ENCODE data around the gene UMODL1.

UMODL1 gene

DNA sequence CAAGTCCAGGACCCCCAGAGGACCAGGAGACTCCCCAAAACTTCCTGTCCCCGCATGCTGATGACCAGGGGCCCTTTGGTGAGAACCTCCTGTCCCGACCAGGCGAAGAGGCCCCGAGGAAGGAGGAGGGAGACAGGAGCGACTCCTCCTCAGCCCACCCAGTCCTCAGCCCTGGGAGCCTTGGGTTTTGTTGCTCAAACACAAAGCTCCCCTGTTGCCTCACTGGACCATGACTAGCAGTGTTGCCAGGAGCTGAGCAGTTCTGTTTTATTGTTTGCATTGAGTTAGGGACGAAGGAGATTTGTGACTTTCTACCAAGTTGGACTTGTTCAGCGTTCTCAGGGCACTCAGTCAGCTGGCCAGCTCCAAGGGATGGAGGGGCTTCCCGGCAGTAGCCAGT, 10.0 kb downstream of the UMODL1 start:
- DNase-seq: no peak

DNA sequence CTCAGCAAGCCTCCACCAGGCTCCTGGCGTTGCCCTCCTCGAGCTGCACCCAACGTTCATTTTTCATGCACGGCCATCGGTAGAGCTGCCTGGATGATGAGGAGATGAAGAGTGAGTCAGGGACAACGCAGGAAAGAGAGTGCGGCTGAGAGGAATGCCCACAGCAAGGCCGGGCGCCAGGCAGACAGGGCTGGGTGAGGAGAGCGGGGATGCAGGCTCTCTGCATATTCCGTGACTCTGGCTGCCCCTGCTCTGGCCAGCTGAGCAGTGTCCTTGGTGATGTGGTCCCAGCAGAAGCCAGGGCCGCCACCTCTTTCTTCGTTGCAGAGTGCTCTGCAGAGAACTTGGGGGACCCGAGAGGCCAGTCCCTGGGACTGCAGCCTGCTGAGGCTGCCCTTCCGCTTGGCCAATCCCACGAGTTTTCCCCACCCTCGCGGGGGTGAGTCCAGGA, 10.8 kb downstream of the UMODL1 start:
- DNase-seq: no peak

DNA sequence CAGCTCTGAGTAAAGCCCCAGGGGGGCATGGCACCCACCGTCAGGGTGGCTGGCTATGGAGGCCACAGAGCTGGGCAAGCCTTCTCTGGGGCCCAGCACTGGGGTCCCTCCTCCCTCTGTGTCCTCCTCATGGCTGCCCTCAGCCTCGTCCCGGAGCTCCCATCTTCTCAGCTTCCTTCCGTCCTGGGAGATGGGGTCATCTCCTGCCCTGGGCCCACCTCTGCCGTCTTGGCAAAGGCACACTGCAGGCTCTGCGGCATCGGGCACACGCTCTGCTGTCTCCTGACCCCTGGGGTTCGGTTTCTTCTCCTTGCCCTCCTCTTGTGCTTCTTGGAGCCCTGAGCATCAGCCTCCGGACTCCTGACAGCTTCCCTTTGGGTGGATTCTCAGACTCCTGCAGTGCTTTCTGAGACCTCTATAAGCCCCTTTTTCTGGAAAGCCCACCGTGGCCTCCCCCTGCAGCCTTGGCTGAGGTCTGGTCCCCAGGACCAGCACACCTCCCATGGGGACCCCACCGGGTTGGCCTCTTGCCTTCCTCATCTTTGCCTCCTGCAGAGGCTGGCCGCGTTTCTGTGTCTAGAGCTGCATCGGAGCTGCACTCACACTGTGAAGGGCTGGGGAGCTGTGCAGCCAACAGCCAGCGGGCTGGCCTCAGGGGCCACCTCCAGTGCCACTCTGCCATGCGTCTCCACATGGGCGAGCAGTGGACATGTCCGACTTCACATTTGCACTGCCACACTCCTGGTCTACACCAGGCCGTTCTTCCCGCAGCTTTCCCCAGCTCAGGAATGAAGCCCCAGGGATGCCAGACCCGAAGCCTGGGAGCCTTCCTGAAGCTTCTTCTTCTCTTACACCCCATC, 11.6 kb downstream of the UMODL1 start:
- no peak for DNase-seq

GRCh38 chr21:42083361-42083690, 12.2 kb downstream of the UMODL1 start:
- DNase-seq: no peak

DNA sequence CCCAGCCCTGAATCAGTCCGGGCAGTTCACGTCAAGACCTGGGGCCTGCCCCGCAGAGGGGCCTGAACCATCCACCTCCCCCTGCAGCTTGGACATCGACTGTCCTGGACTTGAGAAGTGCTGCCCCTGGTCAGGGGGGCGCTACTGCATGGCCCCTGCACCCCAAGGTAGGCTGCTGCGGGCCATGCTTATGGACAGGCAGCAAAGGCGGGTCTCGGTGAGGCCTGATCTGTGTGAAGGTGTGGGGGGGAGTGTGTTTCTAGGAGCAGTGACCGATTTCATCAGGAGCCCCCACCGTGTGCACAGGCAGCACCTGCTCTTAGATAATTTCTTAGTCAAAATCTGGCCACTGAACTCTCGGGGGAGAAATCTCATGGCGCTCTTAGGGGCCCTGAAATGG, 13.0 kb downstream of the UMODL1 start:
- DNase-seq: no peak

- no peak for DNase-seq
These were observed 14.3 kb downstream of the UMODL1 start for GRCh38 chr21:42085246-42086077.

GRCh38 chr21:42086969-42087368, 15.9 kb downstream of the UMODL1 start:
- DNase-seq: no peak

GRCh38 chr21:42088148-42088547, 17.0 kb downstream of the UMODL1 start:
- no peak for DNase-seq

GRCh38 chr21:42088658-42089057, 17.5 kb downstream of the UMODL1 start:
- no peak for DNase-seq

DNA sequence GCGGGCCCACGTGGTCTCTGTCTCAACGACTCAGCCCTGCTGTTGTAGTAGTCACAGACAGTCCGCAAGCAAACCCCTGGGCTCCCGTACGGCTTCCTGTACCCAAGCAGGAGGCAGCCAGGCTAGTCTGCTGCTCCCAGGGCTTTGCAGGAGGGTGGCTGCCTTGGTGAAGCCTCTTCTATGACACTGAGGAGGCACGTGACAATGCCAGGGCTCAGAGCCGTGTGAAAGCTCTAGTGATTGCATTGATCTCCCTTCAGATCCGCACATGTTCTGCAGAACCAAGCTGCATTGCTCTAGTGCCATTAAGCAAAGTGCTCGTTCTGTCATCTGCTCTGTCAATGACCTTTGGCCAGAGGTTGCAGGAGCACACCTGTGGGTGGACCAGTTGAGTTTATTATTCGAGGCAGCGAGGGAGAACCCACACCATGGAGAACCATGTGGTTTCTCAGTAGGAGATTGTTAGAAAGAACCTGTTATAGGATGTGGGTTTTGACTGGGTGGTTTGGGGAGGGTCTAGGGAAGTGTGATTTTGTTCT, 18.0 kb downstream of the UMODL1 start:
- DNase-seq: no peak

DNA sequence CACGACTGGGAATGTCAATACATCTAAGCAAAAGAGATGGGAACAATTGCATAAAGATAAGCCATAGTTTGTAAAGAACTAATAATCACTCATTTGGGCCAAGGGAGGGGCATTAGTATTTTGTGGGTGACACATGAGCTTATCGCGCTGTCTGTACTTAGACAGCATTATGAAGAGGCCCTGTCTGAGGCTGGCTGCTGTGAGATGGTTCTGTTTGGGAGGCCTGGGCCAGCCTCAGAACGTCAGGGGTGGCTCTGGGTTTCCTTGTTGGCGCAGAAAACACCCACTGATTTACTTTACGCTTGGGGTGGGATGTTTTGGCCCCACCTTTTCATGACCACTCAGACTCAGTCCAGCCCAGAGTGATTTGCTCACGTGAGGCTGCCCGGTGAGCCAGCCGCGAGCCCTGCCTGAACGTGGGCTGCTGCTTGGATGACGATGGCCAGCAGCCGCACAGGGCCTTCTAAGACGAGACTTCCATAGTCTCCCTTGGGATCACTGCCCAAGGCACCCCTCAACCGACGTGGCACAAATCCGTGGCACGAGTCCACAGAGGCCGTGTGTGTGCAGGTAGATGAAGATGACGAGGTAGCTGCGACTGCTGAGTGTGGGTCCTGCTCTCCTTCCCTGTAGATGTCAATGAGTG, 18.7 kb downstream of the UMODL1 start:
- DNase-seq: no peak

DNA sequence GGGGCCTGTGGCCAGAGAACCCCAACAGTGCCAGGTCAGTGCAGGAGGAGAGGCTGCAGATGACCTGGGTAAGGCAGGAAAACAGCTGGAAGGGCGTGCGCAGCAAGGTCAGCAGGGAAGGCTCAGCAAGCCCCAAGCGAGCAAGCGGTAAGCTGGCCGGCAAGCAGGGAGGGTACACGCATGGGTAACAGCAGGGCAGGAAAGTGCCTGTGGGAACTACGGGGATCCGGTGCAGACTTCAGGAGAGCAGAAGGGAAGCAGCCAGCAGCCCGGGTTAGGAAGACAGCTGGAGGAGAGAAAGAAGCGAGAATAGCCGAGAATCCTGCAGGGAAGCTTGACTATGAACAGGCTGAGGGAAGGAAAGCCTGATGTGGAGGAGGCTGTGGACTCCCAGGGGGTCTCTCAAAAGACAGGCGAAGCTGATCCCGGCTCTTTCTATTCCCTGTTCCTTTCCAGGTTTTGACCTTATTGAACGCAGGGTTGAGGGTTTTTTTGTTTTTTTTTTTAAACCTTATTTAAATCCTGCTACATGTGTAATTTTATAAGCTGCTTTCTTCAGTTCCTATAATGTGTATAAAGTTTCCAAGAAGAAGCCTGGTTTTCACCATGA, 20.9 kb downstream of the UMODL1 start:
- DNase-seq: no peak

DNA sequence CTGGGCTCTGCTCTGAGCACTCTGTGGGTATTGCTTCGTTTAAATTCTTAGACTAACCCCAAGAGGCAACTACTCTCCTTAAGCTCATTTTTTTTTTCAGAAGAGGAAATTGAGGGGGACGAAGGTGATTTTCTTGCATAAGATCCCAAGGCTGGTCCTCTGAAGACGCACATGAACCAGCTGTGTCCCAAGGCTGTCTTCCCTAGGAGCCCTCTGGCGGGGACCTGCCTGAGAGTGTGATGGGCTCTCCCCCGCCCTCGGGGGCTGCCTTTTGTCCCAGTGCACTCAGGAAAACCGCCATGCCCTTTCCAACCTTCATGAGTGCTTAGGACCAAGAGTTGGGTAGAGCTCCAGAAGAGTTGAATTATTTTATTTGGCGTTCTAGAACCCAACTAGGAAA, 21.7 kb downstream of the UMODL1 start:
- no peak for DNase-seq

DNA sequence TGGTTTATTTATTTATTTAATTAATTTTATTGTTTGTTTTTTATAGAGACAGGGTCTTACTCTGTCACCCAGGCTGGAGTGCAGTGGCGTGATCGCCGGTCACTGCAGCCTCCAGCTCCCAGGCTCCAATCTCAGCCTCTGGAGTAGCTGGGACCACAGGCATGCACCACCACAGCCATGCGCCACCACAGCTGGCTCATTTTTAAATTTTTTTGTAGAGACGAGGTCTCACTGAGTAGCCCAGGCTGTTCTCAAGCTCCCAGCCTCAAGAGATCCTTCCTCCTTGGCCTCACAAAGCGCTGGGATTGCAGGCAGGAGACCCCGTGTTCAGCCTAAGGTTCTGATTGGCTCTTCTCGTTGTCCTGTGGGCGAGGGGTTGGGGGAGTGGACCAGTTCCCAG, 22.1 kb downstream of the UMODL1 start:
- no peak for DNase-seq

DNA sequence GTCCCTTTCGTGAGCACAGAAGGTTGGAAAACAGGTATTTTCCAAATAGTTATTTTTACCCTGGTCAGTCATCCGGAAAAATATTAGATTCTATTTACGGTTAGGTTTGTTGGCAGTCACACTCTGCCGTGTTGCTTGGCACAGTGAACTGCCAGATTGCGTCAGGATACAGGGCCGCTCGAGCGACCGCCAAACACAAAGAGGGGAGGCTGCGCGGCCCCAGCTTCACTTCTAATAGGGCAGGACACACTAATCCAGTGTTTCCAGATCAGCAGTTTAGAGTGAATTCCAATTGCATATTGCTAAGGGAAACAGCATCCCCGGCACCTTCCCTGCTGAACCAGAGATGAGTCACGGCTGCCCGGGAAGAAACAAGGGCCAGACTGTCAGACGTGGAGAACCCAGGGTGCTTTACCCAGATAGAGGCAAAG, 22.9 kb downstream of the UMODL1 start:
- no peak for DNase-seq

DNA sequence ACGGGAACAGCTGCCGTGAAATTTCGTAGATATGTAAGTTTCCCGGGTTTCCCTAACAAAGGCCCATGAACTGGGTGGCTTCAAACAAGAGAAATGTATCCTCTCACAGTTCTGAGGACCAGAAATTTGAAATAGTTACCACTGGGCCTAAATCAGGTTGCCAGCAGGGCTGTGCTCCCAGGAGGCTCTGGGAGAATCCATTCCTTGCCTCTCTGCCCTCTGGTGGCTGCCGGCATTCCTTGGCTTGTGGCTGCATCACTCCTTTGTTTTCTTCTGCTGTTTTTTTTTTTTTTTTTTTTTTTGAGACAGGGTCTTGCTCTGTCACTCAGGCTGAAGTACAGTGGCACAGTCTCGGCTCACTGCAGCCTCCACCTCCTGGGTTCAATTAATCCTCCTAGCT, 23.7 kb downstream of the UMODL1 start:
- DNase-seq: no peak

DNA sequence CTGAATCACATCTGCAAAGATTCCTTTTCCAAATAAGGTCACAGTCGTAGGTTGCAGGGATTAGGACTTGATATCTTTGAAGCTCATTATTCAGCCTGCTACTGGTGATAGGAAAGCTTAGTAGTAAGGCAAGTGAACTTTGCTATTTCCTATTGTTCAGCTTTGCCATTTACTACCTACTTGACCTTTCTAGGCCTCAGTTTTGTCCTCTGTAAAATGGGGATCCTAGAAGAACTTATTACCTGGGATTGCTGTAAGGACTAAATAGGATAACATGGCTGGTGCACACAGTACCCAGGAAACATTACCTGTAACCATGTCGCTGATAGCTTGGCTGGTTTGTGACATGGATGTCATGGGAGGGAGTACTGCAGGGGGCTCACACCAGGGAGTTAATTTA, 24.5 kb downstream of the UMODL1 start:
- DNase-seq: no peak

DNA sequence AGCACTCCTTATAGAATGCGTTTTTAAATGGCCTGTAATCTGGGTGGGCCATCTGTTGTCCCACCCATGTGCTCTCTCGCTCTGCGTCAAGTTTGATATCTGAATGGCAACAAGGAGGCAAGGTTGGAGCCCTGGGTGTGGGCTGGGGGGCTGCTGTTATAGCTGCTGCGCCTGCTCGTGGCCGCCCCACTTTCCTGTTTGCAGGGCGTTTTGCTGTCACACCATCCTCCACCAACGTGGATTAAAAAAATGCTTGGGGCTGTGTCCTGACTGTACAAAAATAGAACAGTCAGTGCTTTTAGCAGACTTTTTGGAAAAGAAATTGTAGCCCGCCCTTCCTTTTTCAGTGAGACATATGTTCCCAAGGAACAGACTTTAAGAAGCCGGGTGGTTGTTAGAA, 25.4 kb downstream of the UMODL1 start:
- DNase-seq: no peak

GRCh38 chr21:42097274-42097673, 26.2 kb downstream of the UMODL1 start:
- DNase-seq: no peak

GRCh38 chr21:42097860-42098454, 26.8 kb downstream of the UMODL1 start:
- DNase-seq: no peak

- DNase-seq: no peak
These were observed 27.9 kb downstream of the UMODL1 start for GRCh38 chr21:42098957-42099505.

- DNase-seq: no peak
These were observed 30.1 kb downstream of the UMODL1 start for GRCh38 chr21:42101246-42101645.
